K562 (cell line): Measurements from ENCODE around the gene DGCR2. TPM values are rescaled to one million over a fixed set of nuclear protein-coding genes. Genes with fewer than 3 reads are reported as not detected.

Experiments
- CHD4 ChIP-seq: fragments of 200-600 bp; sonication (generic); IDR thresholded peaks from 3 replicates; pipeline ENCODE4 v1.6.1; 2012; ENCODE audit warnings: low read depth, mild to moderate bottlenecking, mixed read lengths, low read length, inconsistent platforms; ENCODE audit not compliant: insufficient read depth, insufficient replicate concordance, poor library complexity, severe bottlenecking
- KDM4B ChIP-seq, 2 experiments: fragments of 450-650 bp in 1 of 2; sonication (generic) in 1 of 2; IDR thresholded peaks; 2 replicates each; pipeline ENCODE4 v1.6.1; 2016 to 2017; ENCODE audit warnings: borderline replicate concordance in 2 of 2, antibody characterized with exemption in 1 of 2, low read depth in 1 of 2, mild to moderate bottlenecking in 1 of 2
- MAFG ChIP-seq: fragments of 450-650 bp; conservative IDR thresholded peaks from 2 replicates; pipeline ENCODE4 v1.6.1; 2016; ENCODE audit warnings: missing genetic modification characterization, missing compliant biosample characterization
- NBN ChIP-seq: fragments of 450-650 bp; IDR thresholded peaks from 2 replicates; pipeline ENCODE4 v1.6.1; 2016; ENCODE audit warnings: low read depth, mild to moderate bottlenecking
- NCOA1 ChIP-seq: fragments of 450-650 bp; IDR thresholded peaks from 2 replicates; pipeline ENCODE4 v1.6.1; 2016; ENCODE audit warnings: low read depth
- NR2F6 ChIP-seq: fragments of 450-650 bp; formaldehyde crosslinking; IDR thresholded peaks from 2 replicates; pipeline ENCODE4 v1.4.0; 2020; ENCODE audit warnings: mild to moderate bottlenecking
- POU5F1 ChIP-seq: fragments of 150-350 bp; IDR thresholded peaks from 2 replicates; pipeline ENCODE4 v1.6.1; 2014; ENCODE audit warnings: borderline replicate concordance, low read length, low read depth, mild to moderate bottlenecking; ENCODE audit not compliant: partially characterized antibody
- RBM25 ChIP-seq: fragments of 200-400 bp; formaldehyde crosslinking; IDR thresholded peaks from 2 replicates; pipeline ENCODE4 v1.6.1; 2018; ENCODE audit warnings: low read length, low read depth, moderate library complexity; ENCODE audit not compliant: severe bottlenecking
- SAFB ChIP-seq: fragments of 200-400 bp; formaldehyde crosslinking; IDR thresholded peaks from 2 replicates; pipeline ENCODE4 v1.6.1; 2017; ENCODE audit warnings: low read depth, low read length, borderline replicate concordance
- TBP ChIP-seq: optimal IDR thresholded peaks from 2 replicates; pipeline ENCODE3; 2011; ENCODE audit warnings: low read depth, low read length, improper control_type of control experiment
- ZNF134 ChIP-seq: fragments of 250-450 bp; sonication (Bioruptor Pico); conservative IDR thresholded peaks from 2 replicates; pipeline ENCODE4 v1.4.0; 2020
- ZNF175 ChIP-seq: fragments of 200-800 bp; sonication (Bioruptor generic); IDR thresholded peaks from 2 replicates; pipeline ENCODE4 v1.6.1; 2016; ENCODE audit warnings: low read depth, mild to moderate bottlenecking, missing genetic modification characterization, missing compliant biosample characterization
- polyA plus RNA-seq, 8 experiments: library from polyadenylated mRNA; depleted of rRNA in 4 of 8; stranded (reverse) in 5 of 8; unstranded in 3 of 8; fragments of >200 nt; fragmentation: Nextera tagmentation in 2 of 8; fragmentation: Illumina TruSeq in 1 of 8; extraction: Ambion mirVana in 2 of 8; extraction: Trizol in 1 of 8; gene quantifications; 2 replicates each; pipeline versions ENCODE4 v1.2.1 to v1.2.3, GENCODE V29; 2011 to 2014; ENCODE audit warnings: inconsistent platforms in 1 of 8, missing spikeins in 1 of 8
- total RNA-seq, 7 experiments: library from RNA; depleted of rRNA in 6 of 7; stranded (reverse); fragments of >200 nt in 6 of 7; fragmentation: Illumina TruSeq in 2 of 7; extraction: Trizol in 2 of 7; gene quantifications; 2 replicates each; pipeline versions ENCODE4 v1.2.1 to v1.2.3, GENCODE V29; 2011 to 2021; ENCODE audit warnings: low replicate concordance in 1 of 7
- TF ChIP-seq, protein P1 (sequence below): fragments of 450-650 bp; IDR thresholded peaks from 2 replicates; pipeline ENCODE4 v1.6.1; 2016
- TF ChIP-seq, protein P2 (sequence below), 3 experiments: fragments of 200-800 bp in 1 of 3; sonication (Bioruptor generic) in 1 of 3; sonication (generic) in 1 of 3; formaldehyde crosslinking in 1 of 3; IDR thresholded peaks; 2 replicates each; pipeline versions ENCODE4 v1.6.1 to v1.8.0; 2016 to 2022; ENCODE audit warnings: mild to moderate bottlenecking in 2 of 3, missing compliant biosample characterization in 2 of 3, missing genetic modification characterization in 2 of 3, missing genetic modification reagents in 1 of 3
- TF ChIP-seq, protein P3 (sequence below): fragments of 450-650 bp; IDR thresholded peaks from 2 replicates; pipeline ENCODE4 v1.6.1; 2016; ENCODE audit warnings: antibody characterized with exemption
- TF ChIP-seq, protein P4 (sequence below): fragments of 250-450 bp; sonication (Bioruptor Pico); IDR thresholded peaks from 2 replicates; pipeline ENCODE4 v1.5.0; 2020; ENCODE audit warnings: mild to moderate bottlenecking
- TF ChIP-seq, protein P5 (sequence below): fragments of 250-450 bp; sonication (Bioruptor Pico); IDR thresholded peaks from 2 replicates; pipeline ENCODE4 v1.4.0; 2020; ENCODE audit warnings: mild to moderate bottlenecking, moderate library complexity
- TF ChIP-seq, protein P6 (sequence below): fragments of 250-450 bp; sonication (Bioruptor Pico); IDR thresholded peaks from 2 replicates; pipeline ENCODE4 v1.5.0; 2021

Gene DGCR2
- total and polyA plus RNA-seq, 9 of the 15 experiments (the other 6 are each of a cell fraction or from before 2014, with no cell fraction given) = 0.69 to 101 (median 56.4) TPM

DNA sequence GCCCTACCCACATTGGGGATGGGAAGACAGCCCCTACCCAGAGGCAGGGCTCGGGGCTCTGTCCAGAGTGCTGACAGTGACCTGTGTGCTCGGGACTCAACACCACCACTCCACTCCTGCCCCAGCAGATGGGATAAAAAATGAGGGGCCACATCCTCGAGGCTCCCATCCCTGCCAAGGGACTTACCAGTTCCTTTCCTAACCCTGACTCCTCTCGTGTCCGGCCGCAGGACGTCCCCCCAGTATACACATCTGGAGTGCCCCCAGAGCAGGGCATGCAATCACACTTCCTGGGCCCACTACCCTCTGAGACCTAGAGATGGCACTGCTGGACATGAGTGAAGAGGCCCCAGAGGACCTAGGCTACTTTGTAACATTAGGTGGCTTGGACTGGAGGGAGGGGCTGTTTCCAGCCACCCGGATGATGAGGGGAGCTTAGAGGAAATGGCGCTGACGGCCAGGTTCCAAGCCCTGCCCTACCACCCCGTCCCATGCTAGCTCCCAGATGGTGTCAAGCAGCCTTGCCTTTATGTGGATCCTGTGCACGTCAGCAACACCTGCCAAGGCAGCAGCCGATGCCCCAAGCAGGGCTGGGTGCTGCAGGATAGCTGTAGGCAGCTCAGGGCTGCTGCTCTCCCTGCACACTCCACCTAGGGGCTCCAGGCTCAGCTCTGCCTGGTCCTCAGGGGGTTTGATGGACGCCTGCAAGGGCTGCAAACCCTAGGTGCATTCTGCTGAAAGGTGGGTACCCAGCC lies 86.6 kb downstream of the DGCR2 start (continued):
- TF ChIP-seq, protein P1, sequence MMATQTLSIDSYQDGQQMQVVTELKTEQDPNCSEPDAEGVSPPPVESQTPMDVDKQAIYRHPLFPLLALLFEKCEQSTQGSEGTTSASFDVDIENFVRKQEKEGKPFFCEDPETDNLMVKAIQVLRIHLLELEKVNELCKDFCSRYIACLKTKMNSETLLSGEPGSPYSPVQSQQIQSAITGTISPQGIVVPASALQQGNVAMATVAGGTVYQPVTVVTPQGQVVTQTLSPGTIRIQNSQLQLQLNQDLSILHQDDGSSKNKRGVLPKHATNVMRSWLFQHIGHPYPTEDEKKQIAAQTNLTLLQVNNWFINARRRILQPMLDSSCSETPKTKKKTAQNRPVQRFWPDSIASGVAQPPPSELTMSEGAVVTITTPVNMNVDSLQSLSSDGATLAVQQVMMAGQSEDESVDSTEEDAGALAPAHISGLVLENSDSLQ = peak; percentile 32; the same call in 1 of the 2 replicates
- TF ChIP-seq, protein P2, sequence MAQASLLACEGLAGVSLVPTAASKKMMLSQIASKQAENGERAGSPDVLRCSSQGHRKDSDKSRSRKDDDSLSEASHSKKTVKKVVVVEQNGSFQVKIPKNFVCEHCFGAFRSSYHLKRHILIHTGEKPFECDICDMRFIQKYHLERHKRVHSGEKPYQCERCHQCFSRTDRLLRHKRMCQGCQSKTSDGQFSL (CRISPR knock-in tag; IDR thresholded peaks at IDR 0.05) = peak; percentile 69; the same call in 1 of the 2 replicates
- TF ChIP-seq, protein P2 (tag; IDR thresholded peaks at IDR 0.05) = no peak
- TF ChIP-seq ZNF134 = no peak
- TF ChIP-seq, protein P3, sequence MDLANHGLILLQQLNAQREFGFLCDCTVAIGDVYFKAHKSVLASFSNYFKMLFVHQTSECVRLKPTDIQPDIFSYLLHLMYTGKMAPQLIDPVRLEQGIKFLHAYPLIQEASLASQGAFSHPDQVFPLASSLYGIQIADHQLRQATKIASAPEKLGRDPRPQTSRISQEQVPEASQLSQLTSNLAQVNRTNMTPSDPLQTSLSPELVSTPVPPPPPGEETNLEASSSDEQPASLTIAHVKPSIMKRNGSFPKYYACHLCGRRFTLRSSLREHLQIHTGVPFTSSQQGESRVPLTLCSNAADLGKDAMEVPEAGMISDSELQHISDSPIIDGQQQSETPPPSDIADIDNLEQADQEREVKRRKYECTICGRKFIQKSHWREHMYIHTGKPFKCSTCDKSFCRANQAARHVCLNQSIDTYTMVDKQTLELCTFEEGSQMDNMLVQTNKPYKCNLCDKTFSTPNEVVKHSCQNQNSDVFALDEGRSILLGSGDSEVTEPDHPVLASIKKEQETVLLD = no peak
- no peak for TF ChIP-seq CHD4
- TF ChIP-seq KDM4B (IDR thresholded peaks at IDR 0.05; ENCODE audit: borderline replicate concordance in 2 of 2, low read depth in 1 of 2) = 0 out of 4 replicates have a peak, but pooled peaks of 1 of the 2 experiments have one; percentile 11
- TF ChIP-seq NCOA1 = peak; percentile 56; the same call in 1 of the 2 replicates
- TF ChIP-seq, protein P4, sequence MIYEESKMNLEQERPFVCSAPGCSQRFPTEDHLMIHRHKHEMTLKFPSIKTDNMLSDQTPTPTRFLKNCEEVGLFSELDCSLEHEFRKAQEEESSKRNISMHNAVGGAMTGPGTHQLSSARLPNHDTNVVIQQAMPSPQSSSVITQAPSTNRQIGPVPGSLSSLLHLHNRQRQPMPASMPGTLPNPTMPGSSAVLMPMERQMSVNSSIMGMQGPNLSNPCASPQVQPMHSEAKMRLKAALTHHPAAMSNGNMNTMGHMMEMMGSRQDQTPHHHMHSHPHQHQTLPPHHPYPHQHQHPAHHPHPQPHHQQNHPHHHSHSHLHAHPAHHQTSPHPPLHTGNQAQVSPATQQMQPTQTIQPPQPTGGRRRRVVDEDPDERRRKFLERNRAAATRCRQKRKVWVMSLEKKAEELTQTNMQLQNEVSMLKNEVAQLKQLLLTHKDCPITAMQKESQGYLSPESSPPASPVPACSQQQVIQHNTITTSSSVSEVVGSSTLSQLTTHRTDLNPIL (CRISPR knock-in tag) = no peak
- TF ChIP-seq, protein P5, sequence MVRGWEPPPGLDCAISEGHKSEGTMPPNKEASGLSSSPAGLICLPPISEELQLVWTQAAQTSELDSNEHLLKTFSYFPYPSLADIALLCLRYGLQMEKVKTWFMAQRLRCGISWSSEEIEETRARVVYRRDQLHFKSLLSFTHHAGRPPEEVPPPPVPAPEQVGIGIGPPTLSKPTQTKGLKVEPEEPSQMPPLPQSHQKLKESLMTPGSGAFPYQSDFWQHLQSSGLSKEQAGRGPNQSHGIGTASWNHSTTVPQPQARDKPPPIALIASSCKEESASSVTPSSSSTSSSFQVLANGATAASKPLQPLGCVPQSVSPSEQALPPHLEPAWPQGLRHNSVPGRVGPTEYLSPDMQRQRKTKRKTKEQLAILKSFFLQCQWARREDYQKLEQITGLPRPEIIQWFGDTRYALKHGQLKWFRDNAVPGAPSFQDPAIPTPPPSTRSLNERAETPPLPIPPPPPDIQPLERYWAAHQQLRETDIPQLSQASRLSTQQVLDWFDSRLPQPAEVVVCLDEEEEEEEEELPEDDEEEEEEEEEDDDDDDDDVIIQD (CRISPR knock-in tag) = no peak
- no peak for TF ChIP-seq TBP
- TF ChIP-seq NR2F6 (CRISPR knock-in tag) = no peak
- no peak for TF ChIP-seq POU5F1
- no peak for TF ChIP-seq MAFG (tag)
- no peak for TF ChIP-seq SAFB
- no peak for TF ChIP-seq ZNF175 (CRISPR knock-in tag)
- TF ChIP-seq, protein P6, sequence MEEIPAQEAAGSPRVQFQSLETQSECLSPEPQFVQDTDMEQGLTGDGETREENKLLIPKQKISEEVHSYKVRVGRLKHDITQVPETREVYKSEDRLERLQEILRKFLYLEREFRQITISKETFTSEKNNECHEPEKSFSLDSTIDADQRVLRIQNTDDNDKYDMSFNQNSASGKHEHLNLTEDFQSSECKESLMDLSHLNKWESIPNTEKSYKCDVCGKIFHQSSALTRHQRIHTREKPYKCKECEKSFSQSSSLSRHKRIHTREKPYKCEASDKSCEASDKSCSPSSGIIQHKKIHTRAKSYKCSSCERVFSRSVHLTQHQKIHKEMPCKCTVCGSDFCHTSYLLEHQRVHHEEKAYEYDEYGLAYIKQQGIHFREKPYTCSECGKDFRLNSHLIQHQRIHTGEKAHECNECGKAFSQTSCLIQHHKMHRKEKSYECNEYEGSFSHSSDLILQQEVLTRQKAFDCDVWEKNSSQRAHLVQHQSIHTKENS = no peak
- TF ChIP-seq NBN = no peak
- TF ChIP-seq RBM25 = no peak
